ENCODE data around the gene THEM4.

DNA sequence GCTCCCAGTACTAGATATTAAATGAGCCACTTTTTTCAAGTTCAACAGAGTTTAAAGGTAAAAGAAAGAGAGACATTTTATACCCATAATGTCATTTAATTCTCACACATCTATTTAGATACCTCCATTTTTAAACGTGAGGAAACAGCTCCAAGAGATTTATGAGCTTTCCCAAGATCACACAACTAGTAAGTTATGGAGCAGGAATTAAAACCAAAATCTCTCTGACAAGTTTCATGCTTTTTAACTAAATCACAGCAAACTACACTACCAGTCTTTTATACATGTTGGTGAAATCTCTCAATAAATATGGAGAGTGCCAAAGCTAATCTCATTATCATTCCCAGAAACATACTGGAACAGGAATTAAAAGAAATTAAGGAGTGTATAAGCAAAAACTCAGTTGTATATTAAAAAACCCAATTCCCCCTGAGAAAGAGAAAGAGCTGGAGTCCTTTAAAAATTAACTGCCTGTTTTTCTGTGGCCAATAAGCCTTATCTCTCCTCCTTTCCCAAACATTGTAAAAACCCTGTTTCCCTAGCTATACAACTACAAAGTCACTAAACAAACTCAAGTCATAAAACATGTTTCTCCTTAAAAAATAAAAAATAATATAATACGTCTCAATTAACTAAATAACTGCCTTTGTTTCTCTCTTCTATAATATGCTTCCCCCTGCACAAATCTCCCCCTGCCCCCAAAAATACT, 26.7 kb upstream of the THEM4 start:
- TF ChIP-seq POLR2A (IDR thresholded peaks at IDR 0.05; ENCODE audit: low read depth): no peak
- TF ChIP-seq, protein P1, sequence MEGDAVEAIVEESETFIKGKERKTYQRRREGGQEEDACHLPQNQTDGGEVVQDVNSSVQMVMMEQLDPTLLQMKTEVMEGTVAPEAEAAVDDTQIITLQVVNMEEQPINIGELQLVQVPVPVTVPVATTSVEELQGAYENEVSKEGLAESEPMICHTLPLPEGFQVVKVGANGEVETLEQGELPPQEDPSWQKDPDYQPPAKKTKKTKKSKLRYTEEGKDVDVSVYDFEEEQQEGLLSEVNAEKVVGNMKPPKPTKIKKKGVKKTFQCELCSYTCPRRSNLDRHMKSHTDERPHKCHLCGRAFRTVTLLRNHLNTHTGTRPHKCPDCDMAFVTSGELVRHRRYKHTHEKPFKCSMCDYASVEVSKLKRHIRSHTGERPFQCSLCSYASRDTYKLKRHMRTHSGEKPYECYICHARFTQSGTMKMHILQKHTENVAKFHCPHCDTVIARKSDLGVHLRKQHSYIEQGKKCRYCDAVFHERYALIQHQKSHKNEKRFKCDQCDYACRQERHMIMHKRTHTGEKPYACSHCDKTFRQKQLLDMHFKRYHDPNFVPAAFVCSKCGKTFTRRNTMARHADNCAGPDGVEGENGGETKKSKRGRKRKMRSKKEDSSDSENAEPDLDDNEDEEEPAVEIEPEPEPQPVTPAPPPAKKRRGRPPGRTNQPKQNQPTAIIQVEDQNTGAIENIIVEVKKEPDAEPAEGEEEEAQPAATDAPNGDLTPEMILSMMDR (IDR thresholded peaks at IDR 0.05): no peak
- no peak for TF ChIP-seq EP300 (IDR thresholded peaks at IDR 0.05)
- TF ChIP-seq POLR2AphosphoS5 (IDR thresholded peaks at IDR 0.05): no peak
